ENCODE data around the gene ZNG1B.
"Not testable (repeated sequence)": the region's sequence is repeated elsewhere in the genome, so short reads cannot be mapped to it uniquely, and the experiment has no call there.

ZNG1B gene

DNA sequence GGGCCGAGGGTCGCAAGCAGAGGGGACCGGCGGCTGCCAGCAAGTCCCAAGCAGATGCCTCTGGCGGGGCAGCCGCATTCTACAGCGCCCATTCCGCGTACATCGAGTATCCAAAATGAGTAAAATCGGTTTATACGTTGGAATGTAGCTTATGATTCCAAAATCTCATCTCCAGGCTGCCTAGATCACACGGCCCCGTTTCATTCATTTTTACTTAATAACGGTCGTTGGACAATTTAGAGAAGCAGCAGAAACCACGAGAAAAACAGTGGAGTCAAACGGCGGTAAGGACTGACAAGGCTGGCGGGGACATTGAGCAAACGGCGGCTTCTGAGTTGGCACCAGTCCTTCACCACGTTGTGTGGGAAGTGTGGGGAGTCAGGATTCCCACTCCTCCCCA lies 66.6 kb downstream of the ZNG1B start:
- not testable (repeated sequence) for DNase-seq

DNA sequence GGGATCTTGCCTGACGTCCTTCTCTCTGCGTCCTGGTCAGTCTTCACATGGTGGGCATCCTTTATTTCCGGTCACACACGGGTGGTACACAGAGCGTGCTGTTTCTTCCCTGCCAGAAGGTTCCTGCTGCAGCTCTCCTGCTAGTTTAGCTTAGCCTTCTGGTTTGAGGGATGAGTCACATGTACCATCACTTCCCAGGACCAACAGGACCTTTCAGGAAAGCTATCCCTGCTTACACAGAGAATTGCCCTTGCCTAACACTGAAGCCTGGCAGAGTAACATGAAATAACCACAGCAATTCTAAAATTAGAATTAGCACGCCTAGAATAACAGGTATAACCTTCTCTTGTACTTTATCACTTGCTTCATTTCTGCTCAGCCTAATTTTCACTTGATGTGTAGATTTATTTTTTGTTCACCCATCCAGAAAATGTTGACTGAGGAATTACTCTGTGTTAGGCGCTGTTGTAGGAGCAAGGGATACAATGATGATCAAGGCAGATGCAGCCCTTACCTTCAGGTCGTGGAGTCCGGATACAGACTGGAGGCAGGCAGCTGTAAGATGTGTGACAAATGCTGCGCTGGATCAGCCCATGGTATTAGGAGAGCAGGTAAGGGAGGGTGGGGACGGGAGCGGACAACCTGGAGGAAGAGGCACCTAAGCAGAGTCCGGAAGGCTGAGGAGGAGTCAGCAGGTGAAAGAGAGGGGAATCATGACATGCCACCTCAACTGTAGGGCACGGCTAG lies 70.1 kb downstream of the ZNG1B start:
- DNase-seq: not testable (repeated sequence)

DNA sequence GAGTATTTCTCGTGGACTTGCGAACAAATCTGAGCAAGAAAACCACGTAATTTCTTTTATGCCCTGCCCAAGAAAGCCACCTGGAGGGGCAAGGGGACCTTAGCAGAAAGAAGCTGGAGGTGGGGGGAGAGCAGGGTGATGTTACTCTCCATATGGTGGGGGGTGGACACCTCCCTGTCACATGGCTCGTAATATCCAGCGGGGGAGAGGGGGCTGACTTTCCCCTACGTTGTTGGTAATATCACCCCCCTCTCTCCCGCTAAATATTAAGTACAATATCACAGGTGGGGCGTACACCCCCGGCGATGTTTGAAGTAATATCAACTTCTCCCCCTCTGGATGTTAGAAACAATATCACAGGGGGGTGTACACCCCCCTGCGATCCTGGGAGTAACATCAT lies 70.7 kb downstream of the ZNG1B start:
- not testable (repeated sequence) for DNase-seq

GRCh38 chr2:113510913-113511312 lies 73.4 kb downstream of the ZNG1B start:
- not testable (repeated sequence) for DNase-seq

GRCh38 chr2:113511859-113512258 lies 74.4 kb downstream of the ZNG1B start:
- not testable (repeated sequence) for DNase-seq

DNA sequence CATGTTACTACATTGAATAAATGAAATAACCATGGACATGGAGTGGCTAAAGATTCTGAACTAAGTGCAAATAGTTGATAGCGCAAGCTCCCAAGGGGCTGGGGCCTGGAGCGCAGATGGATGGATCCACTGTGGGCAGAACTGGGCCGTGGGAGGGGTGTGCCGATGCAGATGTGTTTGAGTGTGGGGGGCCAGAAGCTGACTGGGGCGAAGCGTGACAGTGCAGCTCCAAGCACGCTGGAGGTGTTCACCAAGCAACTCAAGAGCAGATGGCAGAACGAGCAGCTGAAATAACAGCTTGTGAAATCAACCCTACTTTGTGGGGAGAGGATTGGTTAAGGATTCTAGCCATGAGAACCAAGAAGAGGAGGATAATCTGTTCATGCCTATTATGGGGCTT lies 78.0 kb downstream of the ZNG1B start:
- not testable (repeated sequence) for DNase-seq

DNA sequence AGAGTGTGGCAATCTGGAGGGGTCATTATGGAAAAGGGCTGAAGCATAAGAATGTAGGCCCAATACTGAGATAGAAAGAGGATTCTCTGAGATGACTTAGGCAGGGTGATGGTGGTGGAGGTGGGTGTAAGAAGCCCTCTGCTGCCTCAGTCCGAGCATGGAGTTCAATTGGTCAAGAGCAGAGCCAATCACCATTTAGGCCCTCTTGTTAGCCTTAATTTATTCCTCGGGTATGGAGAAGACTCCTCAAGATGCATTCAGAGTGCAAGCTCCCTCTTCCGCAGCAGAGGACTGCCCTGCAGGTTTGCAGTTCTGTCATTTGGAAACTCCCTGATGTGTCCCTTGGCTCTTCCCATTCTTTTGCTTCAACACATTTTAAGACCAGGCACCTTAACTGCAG lies 78.5 kb downstream of the ZNG1B start:
- DNase-seq: not testable (repeated sequence)

GRCh38 chr2:113517025-113517424 lies 79.5 kb downstream of the ZNG1B start:
- DNase-seq: not testable (repeated sequence)

- not testable (repeated sequence) for DNase-seq
Observed at GRCh38 chr2:113520837-113521236, 83.3 kb downstream of the ZNG1B start.

- DNase-seq: not testable (repeated sequence)
Observed at GRCh38 chr2:113521492-113521891, 84.0 kb downstream of the ZNG1B start.

- not testable (repeated sequence) for DNase-seq
Observed at GRCh38 chr2:113524986-113525385, 87.5 kb downstream of the ZNG1B start.

- not testable (repeated sequence) for DNase-seq
Observed at GRCh38 chr2:113527350-113528045, 90.0 kb downstream of the ZNG1B start.

- DNase-seq: not testable (repeated sequence)
Observed at GRCh38 chr2:113528126-113528525, 90.6 kb downstream of the ZNG1B start.

- DNase-seq: not testable (repeated sequence)
Observed at GRCh38 chr2:113528904-113529303, 91.4 kb downstream of the ZNG1B start.

GRCh38 chr2:113532991-113533390 lies 95.5 kb downstream of the ZNG1B start:
- DNase-seq: not testable (repeated sequence)

DNA sequence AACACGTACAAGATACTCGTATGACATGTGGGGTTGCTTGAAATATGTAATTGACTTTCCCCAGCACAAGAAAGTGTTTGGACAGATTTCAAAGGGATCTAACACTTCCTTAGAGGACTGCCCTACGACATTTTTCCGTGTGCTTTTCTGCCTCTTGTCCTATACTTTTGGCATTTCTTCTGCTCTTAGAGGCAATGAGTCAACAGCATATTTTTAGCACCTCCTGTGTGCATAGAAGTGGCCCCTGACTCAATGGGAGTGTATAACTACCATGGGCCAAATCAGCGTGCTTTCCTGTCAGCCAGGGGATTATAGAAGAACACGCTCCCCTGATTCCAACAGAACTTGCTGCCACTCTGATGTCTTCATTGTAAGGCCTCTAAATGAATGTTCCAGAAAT lies 99.1 kb downstream of the ZNG1B start:
- not testable (repeated sequence) for DNase-seq

- not testable (repeated sequence) for DNase-seq
Observed at GRCh38 chr2:113540834-113541203, 103.3 kb downstream of the ZNG1B start.

GRCh38 chr2:113541204-113541975 lies 103.9 kb downstream of the ZNG1B start:
- not testable (repeated sequence) for DNase-seq

- not testable (repeated sequence) for DNase-seq
Observed at GRCh38 chr2:113541976-113542485, 104.5 kb downstream of the ZNG1B start.

DNA sequence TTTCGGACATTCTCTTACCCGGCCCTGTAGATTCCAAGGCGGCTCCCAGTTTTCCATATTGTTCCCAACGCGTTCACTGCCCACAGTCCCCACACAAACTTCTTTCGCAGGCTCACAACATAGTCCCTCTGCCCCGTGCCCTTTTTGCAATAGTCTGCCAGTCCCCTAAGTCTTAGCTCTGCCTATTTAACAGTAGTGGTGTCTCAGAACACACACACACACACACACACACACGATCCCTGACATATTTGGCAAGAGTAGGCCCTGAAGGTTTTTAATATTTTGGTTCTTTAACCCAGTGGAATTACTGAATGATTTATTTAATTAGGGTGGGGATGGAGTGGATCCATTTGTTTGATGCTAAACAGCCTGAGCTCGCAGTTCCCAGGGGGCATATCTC lies 105.0 kb downstream of the ZNG1B start:
- not testable (repeated sequence) for DNase-seq

Measured in activated T-cell treated with anti-CD3 and anti-CD28 coated beads for 4 hours (primary cell).